Measurements from ENCODE around the gene MSMP.

Gene MSMP

DNA sequence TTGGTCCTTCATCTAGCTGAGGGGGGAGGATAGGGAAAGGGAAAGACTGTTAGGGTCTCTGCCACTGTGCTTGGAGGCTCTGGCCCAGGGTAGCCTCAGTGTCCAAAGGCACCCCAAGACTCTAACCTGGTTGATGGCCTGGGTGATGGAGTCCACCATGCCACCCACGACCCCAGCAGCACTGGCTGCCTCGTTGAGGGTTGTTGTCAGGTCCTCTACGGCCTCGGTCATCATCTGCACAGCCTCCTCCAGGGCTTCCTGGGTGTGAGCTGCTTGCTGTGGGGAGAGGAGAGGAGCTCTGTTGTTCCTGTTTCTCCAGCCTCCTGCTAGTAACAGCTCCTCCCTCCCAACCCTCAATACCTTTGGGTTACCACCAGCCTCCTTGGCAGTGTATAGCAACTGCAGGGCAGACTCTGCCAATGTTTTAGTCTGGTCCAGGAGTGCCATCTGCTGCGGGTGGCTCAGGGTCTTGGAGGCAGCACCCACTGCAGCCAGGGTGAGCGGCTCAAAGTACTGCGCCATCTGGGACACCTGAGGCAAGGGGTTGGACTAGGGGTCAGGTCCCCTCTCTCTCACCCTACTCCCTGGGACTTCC lies 48.1 kb downstream of the MSMP start:
- DNase-seq (ENCODE audit: low read depth): no peak
- TF ChIP-seq, protein P1, sequence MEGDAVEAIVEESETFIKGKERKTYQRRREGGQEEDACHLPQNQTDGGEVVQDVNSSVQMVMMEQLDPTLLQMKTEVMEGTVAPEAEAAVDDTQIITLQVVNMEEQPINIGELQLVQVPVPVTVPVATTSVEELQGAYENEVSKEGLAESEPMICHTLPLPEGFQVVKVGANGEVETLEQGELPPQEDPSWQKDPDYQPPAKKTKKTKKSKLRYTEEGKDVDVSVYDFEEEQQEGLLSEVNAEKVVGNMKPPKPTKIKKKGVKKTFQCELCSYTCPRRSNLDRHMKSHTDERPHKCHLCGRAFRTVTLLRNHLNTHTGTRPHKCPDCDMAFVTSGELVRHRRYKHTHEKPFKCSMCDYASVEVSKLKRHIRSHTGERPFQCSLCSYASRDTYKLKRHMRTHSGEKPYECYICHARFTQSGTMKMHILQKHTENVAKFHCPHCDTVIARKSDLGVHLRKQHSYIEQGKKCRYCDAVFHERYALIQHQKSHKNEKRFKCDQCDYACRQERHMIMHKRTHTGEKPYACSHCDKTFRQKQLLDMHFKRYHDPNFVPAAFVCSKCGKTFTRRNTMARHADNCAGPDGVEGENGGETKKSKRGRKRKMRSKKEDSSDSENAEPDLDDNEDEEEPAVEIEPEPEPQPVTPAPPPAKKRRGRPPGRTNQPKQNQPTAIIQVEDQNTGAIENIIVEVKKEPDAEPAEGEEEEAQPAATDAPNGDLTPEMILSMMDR (conservative IDR thresholded peaks at IDR 0.05; ENCODE audit: control insufficient read depth, insufficient read depth, low read depth, low read length): no peak
- no peak overlapping the region for H3K4me3 ChIP-seq (ENCODE audit: control insufficient read depth, low read depth, low read length)

DNA sequence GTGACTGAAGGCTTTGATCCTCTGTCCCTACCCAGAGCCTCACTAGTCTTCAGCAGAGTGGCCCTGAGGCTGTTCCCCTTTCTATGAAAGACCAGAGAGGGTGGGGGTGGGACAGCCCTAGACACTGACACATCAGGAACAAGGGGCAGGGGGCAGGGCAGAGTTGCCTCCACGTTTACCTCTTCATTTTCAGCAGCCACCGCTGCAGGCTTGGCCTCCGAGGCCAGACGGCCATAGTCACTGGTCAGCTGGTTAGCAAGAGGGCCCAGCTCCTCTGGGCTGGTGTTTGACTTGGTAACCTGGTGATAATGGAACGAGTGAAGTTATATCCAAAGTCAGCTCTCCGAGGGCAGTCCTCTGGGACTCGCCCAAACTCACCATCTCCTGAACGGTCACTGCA lies 48.7 kb downstream of the MSMP start:
- TF ChIP-seq, protein P1 (conservative IDR thresholded peaks at IDR 0.05; ENCODE audit: control insufficient read depth, insufficient read depth, low read depth, low read length): no peak
- DNase-seq (ENCODE audit: low read depth): no peak
- no peak overlapping the region for H3K4me3 ChIP-seq (ENCODE audit: control insufficient read depth, low read depth, low read length)

DNA sequence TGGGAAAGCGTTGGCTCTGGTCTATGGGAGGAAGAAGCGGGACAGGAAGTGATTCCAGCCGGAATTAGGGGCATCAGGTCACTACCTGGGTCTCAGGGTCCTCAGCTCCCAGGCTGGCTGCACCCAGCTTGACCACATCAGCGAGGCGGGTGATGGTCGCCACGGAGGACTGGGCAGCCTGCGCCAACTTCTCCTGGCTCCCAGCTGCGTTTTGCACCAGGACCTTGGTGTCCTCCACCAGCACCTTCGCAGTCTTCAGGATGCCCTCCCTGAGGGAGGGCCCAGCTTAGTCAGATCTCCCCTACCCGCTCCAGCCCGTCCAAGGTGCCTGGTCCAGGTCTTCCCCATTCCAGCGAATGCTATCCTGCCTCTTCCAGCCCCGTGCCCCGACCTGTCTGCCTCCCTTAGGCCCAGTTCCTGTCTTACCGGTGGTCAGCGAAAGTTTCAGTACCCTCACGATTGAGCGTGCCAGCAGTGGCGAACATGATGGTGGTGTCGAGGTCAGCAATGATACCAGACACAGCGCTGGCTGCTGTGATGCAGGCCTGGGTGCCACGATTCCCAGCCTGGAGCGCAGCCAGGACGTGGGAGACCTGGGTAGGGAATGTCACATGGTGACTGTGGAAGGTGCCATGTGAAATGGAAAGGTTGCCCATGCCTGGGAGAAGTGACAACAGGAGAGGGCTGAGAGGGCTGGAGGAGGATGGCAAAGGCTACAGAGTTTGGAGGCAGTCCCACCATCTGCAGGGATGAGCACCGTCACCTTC lies 50.0 kb downstream of the MSMP start:
- TF ChIP-seq, protein P1 (conservative IDR thresholded peaks at IDR 0.05; ENCODE audit: control insufficient read depth, insufficient read depth, low read depth, low read length): no peak
- no peak for DNase-seq (ENCODE audit: low read depth)
- H3K4me3 ChIP-seq (ENCODE audit: control insufficient read depth, low read depth, low read length): no peak overlapping the region
